Neuronal stem cell (in vitro differentiated cells): ENCODE data around the gene CILP2.

Experiments
- DNase-seq: peaks from one replicate; pipeline ENCODE4 v3.0.0-alpha.2; 2013; ENCODE audit warnings: low spot score
- H2AFZ ChIP-seq: one replicate; pipeline ENCODE4 v1.6.1; 2013; ENCODE audit warnings: mild to moderate bottlenecking, low read length, inconsistent platforms
- H2AK5ac ChIP-seq: 2 replicates; pipeline ENCODE4 v1.6.1; 2013; ENCODE audit warnings: low read depth, mild to moderate bottlenecking, inconsistent platforms, low read length, moderate library complexity, mixed read lengths
- H2BK120ac ChIP-seq: 2 replicates; pipeline ENCODE4 v1.6.1; 2013; ENCODE audit warnings: low read depth, mild to moderate bottlenecking, inconsistent platforms, low read length, moderate library complexity, mixed read lengths
- H2BK12ac ChIP-seq: one replicate; pipeline ENCODE4 v1.6.1; 2013; ENCODE audit warnings: low read length, inconsistent platforms
- H2BK15ac ChIP-seq: 2 replicates; pipeline ENCODE4 v1.6.1; 2013; ENCODE audit warnings: mild to moderate bottlenecking, low read length, inconsistent platforms, mixed read lengths
- H2BK5ac ChIP-seq: one replicate; pipeline ENCODE4 v1.6.1; 2013; ENCODE audit warnings: inconsistent platforms, mild to moderate bottlenecking, low read length, moderate library complexity
- H3K14ac ChIP-seq: one replicate; pipeline ENCODE4 v1.6.1; 2013; ENCODE audit warnings: low read length, inconsistent platforms
- H3K18ac ChIP-seq: 2 replicates; pipeline ENCODE4 v1.6.1; 2013; ENCODE audit warnings: low read length, inconsistent platforms
- H3K23ac ChIP-seq: 2 replicates; pipeline ENCODE4 v1.6.1; 2013; ENCODE audit warnings: low read depth, mild to moderate bottlenecking, mixed read lengths, low read length, inconsistent platforms; ENCODE audit not compliant: poor library complexity
- H3K27ac ChIP-seq: replicated peaks from 3 replicates; pipeline ENCODE4 v1.5.1; 2013; ENCODE audit warnings: low read length, inconsistent platforms
- H3K27me3 ChIP-seq, 3 experiments: 2 replicates each; pipeline ENCODE4 v1.6.1; 2013; ENCODE audit warnings: low read length in 3 of 3, mild to moderate bottlenecking in 2 of 3, inconsistent platforms in 1 of 3, low read depth in 1 of 3, mixed read lengths in 1 of 3, moderate library complexity in 1 of 3; ENCODE audit not compliant: control insufficient read depth in 3 of 3, insufficient read depth in 3 of 3
- H3K36me3 ChIP-seq, 2 donors: replicated peaks in 1 of 2; 2 replicates each; pipeline ENCODE4 v1.6.1; 2013; ENCODE audit warnings: low read length in 2 of 2; ENCODE audit not compliant: control insufficient read depth in 2 of 2, insufficient read depth in 2 of 2
- H3K4ac ChIP-seq: 2 replicates; pipeline ENCODE4 v1.6.1; 2013; ENCODE audit warnings: inconsistent platforms, mild to moderate bottlenecking, low read length, moderate library complexity
- H3K4me1 ChIP-seq, 2 donors: 1 replicate in 1 of 2; 2 replicates in 1 of 2; pipeline ENCODE4 v1.6.1; 2013; ENCODE audit warnings: low read length in 2 of 2, low read depth in 1 of 2; ENCODE audit not compliant: control insufficient read depth in 2 of 2, insufficient read depth in 1 of 2
- H3K4me2 ChIP-seq: one replicate; pipeline ENCODE4 v1.6.1; 2013; ENCODE audit warnings: mild to moderate bottlenecking, low read length, inconsistent platforms; ENCODE audit not compliant: insufficient read depth, poor library complexity, severe bottlenecking
- H3K4me3 ChIP-seq, 2 donors: 2 replicates each; pipeline ENCODE4 v1.5.1; 2013; ENCODE audit warnings: low read length in 2 of 2, mild to moderate bottlenecking in 2 of 2, inconsistent platforms in 1 of 2, moderate library complexity in 1 of 2
- H3K79me1 ChIP-seq: one replicate; pipeline ENCODE4 v1.6.1; 2013; ENCODE audit warnings: low read depth, mild to moderate bottlenecking, inconsistent platforms, low read length, moderate library complexity
- H3K9ac ChIP-seq: one replicate; pipeline ENCODE4 v1.6.1; 2013; ENCODE audit warnings: mild to moderate bottlenecking, low read depth, low read length, inconsistent platforms; ENCODE audit not compliant: poor library complexity
- H3K9me3 ChIP-seq, 2 donors: replicated peaks in 1 of 2; 2 replicates each; pipeline versions ENCODE3 to v1.6.1; 2013; ENCODE audit warnings: low read length in 2 of 2, mild to moderate bottlenecking in 2 of 2, inconsistent platforms in 1 of 2, low read depth in 1 of 2, mixed read lengths in 1 of 2, moderate library complexity in 1 of 2; ENCODE audit not compliant: control insufficient read depth in 2 of 2, insufficient read depth in 1 of 2
- H4K8ac ChIP-seq: one replicate; pipeline ENCODE4 v1.6.1; 2013; ENCODE audit warnings: low read depth, mild to moderate bottlenecking, inconsistent platforms, low read length, moderate library complexity
- H4K91ac ChIP-seq: one replicate; pipeline ENCODE4 v1.6.1; 2013; ENCODE audit warnings: low read length, low read depth, mild to moderate bottlenecking, inconsistent platforms; ENCODE audit not compliant: poor library complexity
- WGBS, 2 donors: extraction: QIAGEN DNeasy Blood & Tissue Kit; methylation state at CpG; one replicate each; pipeline ENCODE4 v1.1.7; 2013; ENCODE audit warnings: missing lambda C conversion rate in 2 of 2, mixed read lengths in 1 of 2; ENCODE audit not compliant: insufficient read length in 2 of 2, insufficient replicate concordance in 1 of 2; ENCODE audit errors: extremely low coverage in 2 of 2; 5-methylcytosine and 5-hydroxymethylcytosine counted together

CILP2 gene

DNA sequence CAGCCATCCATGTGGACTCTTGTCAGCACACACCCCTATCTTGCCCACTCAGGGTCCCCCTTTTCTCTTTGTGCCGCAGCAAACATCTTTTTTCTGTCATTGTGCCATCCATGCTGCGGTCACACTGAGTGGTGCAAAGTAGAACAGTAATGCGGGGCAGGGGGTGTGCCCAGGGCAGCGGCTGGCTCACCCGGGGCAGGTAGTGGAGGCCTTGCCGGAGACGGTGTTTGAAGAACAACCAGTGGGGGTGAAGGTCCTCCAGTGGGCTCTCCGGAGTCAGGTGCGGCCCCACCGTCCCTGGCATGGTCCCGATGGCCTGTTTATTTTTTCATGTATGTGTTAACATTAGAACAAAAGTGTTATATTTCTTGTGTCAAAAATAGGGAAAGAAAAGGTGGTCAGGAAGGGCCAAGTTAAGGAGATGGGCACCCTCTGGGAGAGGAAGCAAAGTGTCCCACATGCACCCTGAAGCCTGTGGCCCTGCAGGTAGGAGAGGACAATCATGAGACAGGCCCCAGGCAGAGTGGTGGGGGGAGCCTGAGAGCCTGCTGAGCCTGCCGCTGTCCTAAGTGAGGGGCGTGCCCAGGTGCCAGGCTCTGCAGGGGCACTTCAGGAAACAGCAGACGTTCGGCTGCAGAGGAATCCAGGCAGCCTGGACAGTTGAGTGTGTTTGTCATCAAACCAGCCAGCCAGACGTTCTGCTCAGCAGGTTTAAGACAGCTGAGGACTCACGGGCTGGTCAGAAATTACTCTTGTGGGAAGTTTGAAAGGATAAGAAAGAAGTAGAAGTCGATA lies 35.1 kb upstream of the CILP2 start:
- DNase-seq, result no peak
- H3K9me3 ChIP-seq, result no peaks in the 10 kb centered on the region
- H3K27me3 ChIP-seq, result no peaks in the 10 kb centered on the region
- H4K91ac ChIP-seq, result no peak overlapping the region
- H3K14ac ChIP-seq, result no peak overlapping the region
- no peak overlapping the region for H2AFZ ChIP-seq
- no peak overlapping the region for H3K27ac ChIP-seq
- no peak overlapping the region for H2BK120ac ChIP-seq
- H2BK15ac ChIP-seq, result no peak overlapping the region
- peaks cover 13% of the 10 kb centered on the region for H3K79me1 ChIP-seq
- H3K4me1 ChIP-seq, result no peaks in the 10 kb centered on the region
- H3K36me3 ChIP-seq, result peaks cover 69 to 100% of the 10 kb centered on the region in 2 donors
- no peak overlapping the region for H3K23ac ChIP-seq
- H3K4me2 ChIP-seq, result no peak overlapping the region
- H4K8ac ChIP-seq, result peak overlapping the region; percentile 17
- peak overlapping the region; percentile 39 for H2BK5ac ChIP-seq
- H3K9ac ChIP-seq, result peak overlapping the region; percentile 72
- H2AK5ac ChIP-seq, result no peak overlapping the region
- H3K18ac ChIP-seq, result no peak overlapping the region
- no peak overlapping the region for H2BK12ac ChIP-seq
- H3K4me3 ChIP-seq, result no peak overlapping the region
- no peak overlapping the region for H3K4ac ChIP-seq
- 100% methylated on average over 1 of the region's 18 CpGs; no CpG with 5 or more reads in 1 of the 2 donors for WGBS, 2 donors

DNA sequence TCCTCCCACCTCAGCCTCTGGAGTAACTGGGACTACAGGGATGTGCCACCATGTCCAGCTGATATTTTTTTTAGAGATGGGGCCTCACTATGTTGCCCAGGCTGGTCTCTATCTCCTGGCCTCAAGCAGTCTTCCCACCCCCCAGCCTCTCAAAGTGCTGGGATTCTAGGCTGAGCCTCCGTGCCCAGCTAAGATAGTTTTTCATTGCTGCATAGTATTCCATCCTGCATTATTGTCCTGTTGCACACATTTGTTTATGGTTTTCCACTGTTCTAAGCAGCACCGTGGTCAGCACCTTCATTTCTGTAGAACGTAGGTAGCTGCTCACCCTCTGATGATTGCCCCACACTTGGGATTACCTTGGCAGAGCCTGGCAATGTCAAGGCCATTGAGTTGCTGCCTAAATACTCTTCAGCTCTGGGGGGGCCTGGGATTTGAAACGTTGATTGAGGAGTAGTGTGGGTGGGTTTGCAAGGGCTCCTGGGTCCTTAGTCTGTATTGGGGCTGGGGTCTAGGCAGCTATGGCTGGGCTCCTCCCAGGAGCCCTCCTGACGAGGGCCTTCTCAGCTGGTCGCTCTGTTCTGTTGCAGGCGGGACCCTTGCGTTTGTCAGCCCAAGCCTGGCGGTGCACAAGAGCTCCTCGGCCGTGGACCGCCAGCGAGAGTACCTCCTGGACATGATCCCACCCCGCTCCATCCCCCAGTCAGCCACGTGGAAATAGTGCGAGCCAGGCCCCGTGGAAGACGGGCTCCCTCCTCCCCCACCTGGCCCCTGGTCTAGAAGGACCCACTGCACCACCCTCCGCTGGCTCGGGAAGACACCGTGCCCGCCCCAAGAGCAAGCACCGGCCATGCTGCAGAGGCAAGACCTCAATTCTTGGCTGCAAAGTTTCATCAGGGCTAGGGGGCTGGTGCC lies 33.1 kb upstream of the CILP2 start:
- no peak overlapping the region for H3K4ac ChIP-seq
- H3K4me1 ChIP-seq, result peaks cover 0 to 2% of the 10 kb centered on the region in 2 donors
- H3K36me3 ChIP-seq, result peaks cover 56 to 90% of the 10 kb centered on the region in 2 donors

DNA sequence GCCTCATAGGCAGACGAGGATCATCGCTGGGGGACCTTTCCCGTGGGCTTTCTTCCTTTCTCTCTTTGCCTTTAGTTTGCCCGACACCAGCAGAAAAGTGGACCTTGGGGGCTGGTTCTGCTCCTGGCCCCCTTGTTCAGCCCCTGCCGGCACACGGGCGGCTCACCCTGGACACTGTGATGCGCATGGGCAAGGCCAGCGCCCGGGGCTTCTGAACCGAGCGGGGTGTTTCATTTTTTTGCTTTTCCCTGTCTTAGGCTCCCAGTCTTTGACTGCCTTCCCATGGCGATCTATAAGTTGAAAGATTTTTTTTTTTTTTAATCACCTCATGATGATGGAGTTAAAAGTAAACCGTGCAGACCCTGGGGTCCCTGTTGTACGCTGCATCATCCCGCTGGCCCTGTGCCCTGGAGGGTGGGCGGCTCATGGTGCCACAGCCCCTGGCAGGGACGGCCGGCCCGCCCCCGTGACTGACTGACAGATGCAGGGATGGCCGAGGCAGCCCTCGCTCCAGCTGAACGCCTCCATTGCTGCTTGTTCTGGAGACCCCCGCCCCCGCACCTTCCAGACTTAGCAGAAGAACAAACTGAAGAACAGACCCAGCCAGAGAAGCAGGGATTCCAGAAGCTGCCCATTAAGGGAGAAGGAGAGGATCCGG lies 32.3 kb upstream of the CILP2 start:
- H2BK15ac ChIP-seq, result no peak overlapping the region
- H3K27me3 ChIP-seq, result no peaks in the 10 kb centered on the region
- peaks cover 0 to 2% of the 10 kb centered on the region in 2 donors for H3K4me1 ChIP-seq
- H3K27ac ChIP-seq, result no peak overlapping the region
- no peaks in the 10 kb centered on the region for H3K9me3 ChIP-seq
- no peak overlapping the region for H4K8ac ChIP-seq
- peaks cover 49 to 82% of the 10 kb centered on the region in 2 donors for H3K36me3 ChIP-seq
- H3K79me1 ChIP-seq, result peaks cover 4% of the 10 kb centered on the region
- no peak overlapping the region for H3K4ac ChIP-seq
- no peak overlapping the region for H2AK5ac ChIP-seq
- peak overlapping the region; percentile 10 for H2BK12ac ChIP-seq
- no peak overlapping the region for H2AFZ ChIP-seq
- no CpG with 5 or more reads among the region's 27 CpGs for WGBS, 2 donors
- no peak overlapping the region for H3K4me3 ChIP-seq
- no peak overlapping the region for H2BK5ac ChIP-seq
- H3K14ac ChIP-seq, result no peak overlapping the region
- H4K91ac ChIP-seq, result no peak overlapping the region
- no peak for DNase-seq
- peak overlapping the region; percentile 21 for H3K9ac ChIP-seq
- no peak overlapping the region for H2BK120ac ChIP-seq
- H3K18ac ChIP-seq, result no peak overlapping the region
- no peak overlapping the region for H3K4me2 ChIP-seq
- peak overlapping the region; percentile 12 for H3K23ac ChIP-seq

More for the DNA sequence above, 33.1 kb upstream of the CILP2 start:
- Histone ChIP-seq H2AFZ (no peak overlapping the region), H4K8ac (no peak overlapping the region), H3K4me2 (no peak overlapping the region), H2AK5ac (no peak overlapping the region), H2BK5ac (no peak overlapping the region), H4K91ac (no peak overlapping the region), H3K14ac (no peak overlapping the region), H3K18ac (no peak overlapping the region), H2BK12ac (peak overlapping the region; percentile 10), H2BK120ac (no peak overlapping the region), H2BK15ac (no peak overlapping the region), H3K27ac (no peak overlapping the region), H3K9me3 (no peaks in the 10 kb centered on the region), H3K4me3 (no peak overlapping the region), H3K27me3 (no peaks in the 10 kb centered on the region), H3K79me1 (peaks cover 9% of the 10 kb centered on the region), H3K9ac (peak overlapping the region; percentile 21), H3K23ac (no peak overlapping the region)
- no CpG with 5 or more reads among the region's 23 CpGs for WGBS, 2 donors
- DNase-seq, result no peak
